Esophagus squamous epithelium (tissue), 4 donors: ENCODE measurements around the gene P3H2.

Experiments
- CTCF ChIP-seq, 6 experiments: fragments of 450-650 bp in 4 of 6; fragments of 200-600 bp in 2 of 6; sonication (generic) in 2 of 6; IDR thresholded peaks; one replicate each; pipeline ENCODE4 v1.5.1; 2016 to 2019; ENCODE audit warnings: antibody characterized with exemption in 6 of 6, mild to moderate bottlenecking in 4 of 6, moderate library complexity in 4 of 6
- POLR2A ChIP-seq, 4 donors: fragments of 450-650 bp; IDR thresholded peaks; one replicate each; pipeline ENCODE4 v1.6.1; 2017; ENCODE audit warnings: antibody characterized with exemption in 4 of 4, mild to moderate bottlenecking in 4 of 4, moderate library complexity in 3 of 4

- no peak for TF ChIP-seq CTCF (IDR thresholded peaks at IDR 0.05)
- TF ChIP-seq POLR2A (IDR thresholded peaks at IDR 0.05), result no peak
Observed at GRCh38 chr3:190127195-190127594, 6.5 kb upstream of the P3H2 start.
